GM19397 (cell line): ENCODE data around the gene ZNF185.

Experiments
- ATAC-seq: cut with Tn5 transposase; IDR thresholded peaks from one replicate; pipeline ENCODE4 v1.9.1; 2021; ENCODE audit warnings: mild to moderate bottlenecking, moderate library complexity; ENCODE audit not compliant: unreplicated experiment

Gene ZNF185

GRCh38 chrX:152945021-152945979, 47.4 kb downstream of the ZNF185 start:
- no peak for ATAC-seq

- ATAC-seq: no peak
These were observed 48.8 kb downstream of the ZNF185 start for GRCh38 chrX:152946681-152947080.
